Stimulated activated naive CD8-positive, alpha-beta T cell treated with anti-CD3 and anti-CD28 coated beads, Interleukin-15, Interleukin-2, amounts not matched to agents 100 U/mL and 50 U/mL, for 24 hours (primary cell): ENCODE results near the gene EGLN1.
"Not testable (repeated sequence)": the region's sequence is repeated elsewhere in the genome, so short reads cannot be mapped to it uniquely, and the experiment has no call there.

Experiments
- ATAC-seq: fragments of 150-1000 bp; cut with Tn5 transposase; one replicate; pipeline ENCODE4 v1.10.0; 2021
- DNase-seq: peaks from one replicate; pipeline ENCODE4 v3.0.0; 2021

The EGLN1 gene

DNA sequence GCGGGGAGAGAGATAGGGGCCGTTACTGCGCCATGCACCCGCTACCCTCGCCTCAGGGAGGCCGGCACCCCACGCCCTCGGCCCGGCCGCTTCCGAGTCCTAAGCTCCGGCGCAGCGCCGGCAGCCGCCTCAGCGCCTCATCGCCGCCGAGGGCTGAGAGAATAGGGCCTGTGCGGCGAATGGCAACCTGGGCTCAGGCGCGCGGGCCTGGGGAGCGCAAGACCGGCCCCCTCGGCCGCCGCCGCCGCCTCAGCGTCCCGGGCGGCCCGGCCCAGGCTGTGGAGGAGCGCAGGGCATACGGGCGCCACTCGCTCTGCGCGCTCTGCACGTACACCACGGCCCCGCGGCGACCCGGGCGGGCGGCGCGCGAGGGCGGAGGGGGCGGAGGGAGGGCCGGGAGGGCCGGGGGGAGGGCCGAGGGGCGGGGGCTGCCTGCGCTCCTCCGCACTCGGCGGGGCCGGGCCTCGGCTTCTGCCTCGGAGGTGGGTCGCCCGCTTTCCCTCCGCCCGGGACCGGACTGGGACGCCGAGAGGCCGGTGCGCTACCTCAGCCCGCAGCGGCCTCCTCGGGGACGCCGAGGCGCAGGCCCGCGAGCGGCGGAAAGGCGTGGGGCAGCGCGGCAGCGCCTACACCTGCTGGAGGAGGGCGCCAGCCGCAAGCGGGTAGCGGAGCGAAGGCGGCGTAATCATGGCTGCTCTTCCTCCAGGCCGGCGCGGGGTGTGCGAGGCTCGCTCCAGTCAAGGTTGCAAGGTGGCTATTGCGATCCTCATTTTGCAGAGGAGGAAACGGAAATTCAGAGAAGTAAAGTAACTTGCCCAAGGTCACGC, at the start of gene EGLN1:
EGLN1 (minus strand) TSS at position 317 of the 827 bp plus-strand sequence. CDS start 399 bp downstream, outside the sequence.
- peak; percentile 88 for DNase-seq
- peak; percentile 89 for ATAC-seq

GRCh38 chr1:231471500-231471899, 49.4 kb upstream of the EGLN1 start:
- not testable (repeated sequence) for ATAC-seq, DNase-seq

GRCh38 chr1:231471027-231471426, 48.9 kb upstream of the EGLN1 start:
- ATAC-seq, DNase-seq: not testable (repeated sequence)

- DNase-seq, result no peak
- no peak for ATAC-seq
These were observed 45.9 kb upstream of the EGLN1 start for GRCh38 chr1:231467986-231468385.

DNA sequence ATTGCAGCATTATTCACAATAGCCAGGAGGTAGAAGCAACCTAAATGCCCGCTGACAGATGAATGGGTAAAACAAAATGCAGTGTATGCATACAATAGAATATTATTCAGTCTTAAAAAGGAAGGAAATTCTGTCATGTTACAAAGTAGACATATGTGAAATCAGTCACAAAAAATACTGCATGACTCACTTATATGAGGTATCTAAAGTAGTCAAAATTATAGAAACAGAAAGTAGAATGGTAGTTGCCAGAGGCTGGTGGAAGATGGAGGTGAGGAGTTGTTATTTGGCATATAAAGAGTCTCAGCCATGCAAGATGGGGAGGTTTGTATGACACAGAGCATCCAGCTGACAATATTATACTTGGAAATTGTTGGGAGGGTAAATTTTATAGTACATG, 43.0 kb upstream of the EGLN1 start:
- ATAC-seq, result peak; percentile 69
- no peak for DNase-seq

- DNase-seq (no peak), ATAC-seq (no peak)
These were observed 41.5 kb upstream of the EGLN1 start for GRCh38 chr1:231463541-231463940.

DNA sequence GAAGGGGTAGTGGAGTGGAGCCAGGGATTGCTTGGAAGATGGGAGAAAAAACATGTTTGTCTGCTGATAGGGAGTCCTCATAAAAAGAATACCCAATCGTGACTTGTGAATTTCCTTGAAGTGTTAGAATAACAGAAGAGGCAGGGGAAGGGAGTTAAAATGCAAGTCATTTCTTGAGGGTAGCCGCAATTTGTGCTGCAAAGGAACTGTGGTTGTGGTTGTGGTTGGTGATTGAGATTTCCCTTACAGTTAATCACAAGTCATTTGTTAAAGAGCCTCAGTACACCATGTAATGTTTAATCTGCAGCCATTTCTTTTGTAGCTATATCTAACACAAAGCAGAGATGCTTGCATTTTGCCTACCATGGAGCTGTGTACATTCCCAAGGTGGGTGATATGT, 38.5 kb upstream of the EGLN1 start:
- ATAC-seq, result peak; percentile 90
- DNase-seq, result peak; percentile 54

GRCh38 chr1:231459438-231459837, 37.4 kb upstream of the EGLN1 start:
- ATAC-seq, DNase-seq: not testable (repeated sequence)

DNA sequence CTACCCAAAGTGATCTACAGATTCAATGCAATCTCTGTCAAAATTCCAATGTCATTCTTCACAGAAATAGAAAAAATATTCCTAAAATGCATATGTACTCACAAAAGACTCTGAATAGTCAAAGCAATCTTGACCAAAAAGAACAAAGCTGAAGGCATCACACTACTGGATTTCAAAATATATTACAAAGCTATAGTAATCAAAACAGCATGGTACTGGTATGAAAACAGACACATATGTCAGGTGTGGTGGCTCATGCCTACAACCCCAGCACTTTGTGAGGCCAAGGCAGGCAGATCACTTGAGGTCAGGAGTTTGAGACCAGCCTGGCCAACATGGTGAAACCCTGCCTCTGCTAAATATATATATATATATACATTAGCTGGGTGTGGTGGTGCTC, 35.9 kb upstream of the EGLN1 start:
- not testable (repeated sequence) for ATAC-seq

GRCh38 chr1:231454133-231454532, 32.0 kb upstream of the EGLN1 start:
- ATAC-seq, DNase-seq: not testable (repeated sequence)

More for the DNA sequence above, 35.9 kb upstream of the EGLN1 start:
- DNase-seq, result not testable (repeated sequence)

- no peak for DNase-seq
- ATAC-seq, result no peak
These were observed 24.1 kb upstream of the EGLN1 start for GRCh38 chr1:231446138-231446537.

GRCh38 chr1:231444059-231444458, 22.0 kb upstream of the EGLN1 start:
- DNase-seq (no peak), ATAC-seq (no peak)

- ATAC-seq (no peak), DNase-seq (no peak)
These were observed 21.3 kb upstream of the EGLN1 start for GRCh38 chr1:231443363-231443762.

DNA sequence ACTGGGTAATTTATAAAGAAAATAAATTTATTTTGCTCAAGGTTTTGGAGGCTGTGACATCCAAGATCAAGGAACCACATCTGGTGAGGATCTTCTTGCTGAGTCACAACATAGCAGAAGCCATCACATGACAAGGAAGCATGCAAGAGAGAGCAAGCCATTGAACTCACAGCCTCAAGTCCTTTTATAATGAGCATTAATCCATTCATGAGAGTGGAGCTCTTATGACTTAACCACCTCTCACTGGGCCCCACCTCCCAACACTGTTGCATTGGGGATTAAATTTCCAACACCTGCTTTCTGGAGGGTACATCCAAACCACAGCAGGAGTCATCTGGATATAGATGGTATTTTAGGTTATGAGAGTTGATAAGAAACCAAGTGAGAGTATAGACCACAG, 20.6 kb upstream of the EGLN1 start:
- DNase-seq, result no peak
- no peak for ATAC-seq

DNA sequence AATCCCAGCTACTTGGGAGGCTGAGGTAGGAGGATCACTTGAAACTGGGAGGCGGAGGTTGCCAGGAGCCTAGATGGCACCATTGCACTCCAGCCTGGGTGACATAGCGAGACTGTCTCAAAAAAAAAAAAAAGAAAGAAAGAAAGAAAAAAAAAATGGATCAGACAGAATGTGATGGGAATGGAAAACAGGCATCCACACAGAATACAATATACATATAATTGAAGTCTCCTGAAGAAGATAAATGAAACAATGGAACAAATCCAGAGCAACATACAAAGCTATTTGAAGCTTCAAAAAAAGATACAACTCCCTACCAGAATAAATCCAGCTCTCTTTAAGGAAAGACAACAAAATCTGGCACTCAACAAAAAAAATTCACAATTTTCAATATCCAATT, 10.9 kb upstream of the EGLN1 start:
- DNase-seq, result no peak
- no peak for ATAC-seq

- DNase-seq (no peak), ATAC-seq (no peak)
These were observed 9.8 kb upstream of the EGLN1 start for GRCh38 chr1:231431665-231432415.

DNA sequence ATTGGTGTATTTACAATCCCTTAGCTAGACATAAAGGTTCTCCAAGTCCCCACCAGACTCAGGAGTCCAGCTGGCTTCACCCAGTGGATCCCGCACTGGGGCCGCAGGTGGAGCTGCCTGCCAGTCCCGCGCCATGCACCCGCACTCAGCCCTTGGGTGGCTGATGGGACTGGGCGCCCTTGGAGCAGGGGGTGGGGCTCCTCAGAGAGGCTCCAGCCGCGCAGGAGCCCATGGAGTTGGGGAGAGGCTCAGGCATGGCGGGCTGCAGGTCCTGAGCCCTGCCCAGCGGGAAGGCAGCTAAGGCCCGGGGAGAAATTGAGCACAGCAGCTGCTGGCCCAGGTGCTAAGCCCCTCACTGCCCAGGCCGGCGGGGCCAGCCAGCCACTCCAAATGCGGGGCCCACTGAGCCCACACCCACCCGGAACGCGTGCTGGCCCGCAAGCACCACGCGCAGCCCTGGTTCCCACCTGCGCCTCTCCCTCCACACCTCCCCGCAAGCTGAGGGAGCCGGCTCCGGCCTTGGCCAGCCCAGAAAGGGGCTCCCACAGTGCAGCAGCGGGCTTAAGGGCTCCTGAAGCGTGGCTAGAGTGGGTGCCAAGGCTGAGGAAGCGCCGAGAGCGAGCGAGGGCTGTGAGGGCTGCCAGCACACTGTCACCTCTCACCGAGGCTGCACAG, 8.7 kb upstream of the EGLN1 start:
- not testable (repeated sequence) for DNase-seq, ATAC-seq

- DNase-seq, result no peak
- no peak for ATAC-seq
These were observed 6.3 kb upstream of the EGLN1 start for GRCh38 chr1:231428377-231428776.

DNA sequence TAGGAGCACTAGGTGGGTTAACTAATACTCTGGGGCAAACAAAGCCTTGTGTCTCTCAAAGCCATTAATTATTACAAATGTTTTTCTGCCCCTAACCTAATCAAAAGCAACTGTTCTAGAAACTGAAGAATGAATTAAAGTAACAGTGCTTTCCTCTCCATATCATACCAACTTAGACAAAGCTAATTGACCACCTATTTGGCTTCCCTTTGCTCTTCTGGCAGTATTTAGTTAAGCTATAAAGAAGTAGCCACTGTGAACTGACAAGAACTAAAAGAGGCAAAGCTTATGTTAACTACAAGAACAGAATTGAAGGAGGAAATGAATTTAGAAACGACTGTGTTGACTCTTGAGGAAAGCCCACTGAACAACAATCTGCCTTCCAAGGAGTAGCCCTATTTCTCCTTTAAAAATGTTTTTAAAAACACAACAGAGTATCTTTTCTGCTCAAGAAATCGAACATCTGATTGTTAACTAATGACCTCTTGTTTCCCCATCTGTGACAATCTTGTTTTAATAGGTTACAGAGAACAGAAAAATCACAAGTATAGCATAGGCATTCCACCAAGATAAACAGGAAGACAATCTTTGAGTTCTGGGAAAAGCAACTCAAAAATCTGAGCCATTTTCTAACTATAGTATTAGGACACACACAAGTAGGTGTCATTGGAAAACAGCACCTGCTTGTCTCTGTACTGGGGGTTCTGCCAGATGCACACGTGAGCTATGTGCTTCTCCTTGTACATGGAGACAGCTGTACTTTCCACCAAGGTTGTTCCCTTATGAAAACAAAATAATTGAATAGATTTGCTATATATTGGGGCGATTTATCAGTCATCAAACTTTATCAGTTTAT, 3.1 kb upstream of the EGLN1 start:
- ATAC-seq, result no peak

DNA sequence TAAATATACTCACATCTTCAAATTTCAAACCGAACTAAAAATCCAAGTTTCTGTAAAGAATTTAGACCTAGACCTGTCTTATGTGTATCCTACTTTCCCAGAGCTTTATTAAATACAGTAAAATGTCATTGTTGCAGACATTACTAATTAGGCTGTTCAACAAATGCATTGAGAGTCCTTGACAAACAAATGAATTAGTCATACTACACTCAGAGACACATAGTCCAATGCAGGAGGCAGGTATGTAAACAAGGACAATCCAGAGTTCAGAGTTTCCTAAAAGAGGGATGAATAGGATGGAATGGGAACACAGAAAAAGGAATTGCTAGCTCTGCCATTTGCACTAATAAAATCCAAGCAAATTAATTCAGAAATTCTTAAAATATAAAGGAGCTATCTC, 1.6 kb upstream of the EGLN1 start:
- no peak for DNase-seq
- ATAC-seq, result no peak

More for the DNA sequence above, 3.1 kb upstream of the EGLN1 start:
- DNase-seq, result no peak

- ATAC-seq, result no peak
- no peak for DNase-seq
These were observed 767 bp upstream of the EGLN1 start for GRCh38 chr1:231422798-231423309.
